H1 (cell line): Measurements from ENCODE around the gene DNMT3B.

ENCODE experiments used
- CEBPB ChIP-seq: IDR thresholded peaks from 2 replicates; pipeline ENCODE4 v1.6.1; 2012; ENCODE audit warnings: low read depth, low read length
- CTCF ChIP-seq, 3 experiments: IDR thresholded peaks; 1 replicate in 2 of 3; 2 replicates in 1 of 3; pipeline versions ENCODE4 v1.5.1 to v1.6.1; 2011; ENCODE audit warnings: low read length in 3 of 3, mild to moderate bottlenecking in 3 of 3, inconsistent platforms in 2 of 3, low read depth in 1 of 3, moderate library complexity in 1 of 3; ENCODE audit not compliant: insufficient read depth in 1 of 3; ENCODE audit errors: control extremely low read depth in 1 of 3
- EZH2 ChIP-seq: fragments of 200-600 bp; sonication (generic); IDR thresholded peaks from 2 replicates; pipeline ENCODE4 v1.7.1; 2012; ENCODE audit warnings: low read depth, mild to moderate bottlenecking, moderate library complexity, low read length, inconsistent platforms; ENCODE audit not compliant: severe bottlenecking
- JUND ChIP-seq: IDR thresholded peaks from 2 replicates; pipeline ENCODE4 v1.6.1; 2011; ENCODE audit warnings: mild to moderate bottlenecking, improper control_type of control experiment, low read length
- KDM1A ChIP-seq: fragments of 200-600, 300-600 bp; sonication (generic); IDR thresholded peaks from 2 replicates; pipeline ENCODE4 v1.7.1; 2016; ENCODE audit warnings: mild to moderate bottlenecking, low read length, borderline replicate concordance
- POLR2A ChIP-seq, 2 experiments: IDR thresholded peaks; 1 replicate in 1 of 2; 2 replicates in 1 of 2; pipeline ENCODE4 v1.6.1; 2011; ENCODE audit warnings: low read depth in 2 of 2, low read length in 2 of 2, mild to moderate bottlenecking in 2 of 2; ENCODE audit errors: control extremely low read depth in 1 of 2

GRCh38 chr20:32828029-32828680 is 66.0 kb downstream of the DNMT3B start:
- TF ChIP-seq KDM1A (no peak), CTCF (IDR thresholded peaks at IDR 0.05; ENCODE audit: control extremely low read depth in 1 of 3, insufficient read depth in 1 of 3, low read depth in 1 of 3, low read length in 3 of 3) (no peak), EZH2 (no peak), JUND (no peak), CEBPB (no peak), POLR2A (IDR thresholded peaks at IDR 0.05; ENCODE audit: control extremely low read depth in 1 of 2, low read depth in 2 of 2, low read length in 2 of 2) (no peak)
